IPS-20b (cell line): ENCODE data around the gene CXCR5.

Source experiments
- H3K27ac ChIP-seq: one replicate; pipeline ENCODE4 v1.5.1; 2013; ENCODE audit warnings: low read length
- H3K27me3 ChIP-seq: 2 replicates; pipeline ENCODE4 v1.6.1; 2013; ENCODE audit warnings: mild to moderate bottlenecking, low read length, inconsistent platforms; ENCODE audit not compliant: insufficient read depth
- H3K36me3 ChIP-seq: 2 replicates; pipeline ENCODE4 v1.6.1; 2013; ENCODE audit warnings: low read depth, mild to moderate bottlenecking, inconsistent platforms, low read length, moderate library complexity; ENCODE audit not compliant: insufficient read depth
- H3K4me1 ChIP-seq: 2 replicates; pipeline ENCODE4 v1.6.1; 2013; ENCODE audit warnings: mild to moderate bottlenecking, control low read depth, inconsistent platforms, low read length, moderate library complexity; ENCODE audit not compliant: insufficient read depth
- H3K4me3 ChIP-seq: 2 replicates; pipeline ENCODE4 v1.5.1; 2013; ENCODE audit warnings: mild to moderate bottlenecking, low read length, inconsistent platforms
- H3K9ac ChIP-seq: 2 replicates; pipeline ENCODE4 v1.6.1; 2013; ENCODE audit warnings: low read depth, mild to moderate bottlenecking, inconsistent platforms, low read length, moderate library complexity
- H3K9me3 ChIP-seq: 2 replicates; pipeline ENCODE4 v1.6.1; 2013; ENCODE audit warnings: mild to moderate bottlenecking, low read depth, low read length, inconsistent platforms; ENCODE audit not compliant: insufficient read depth

Gene CXCR5

DNA sequence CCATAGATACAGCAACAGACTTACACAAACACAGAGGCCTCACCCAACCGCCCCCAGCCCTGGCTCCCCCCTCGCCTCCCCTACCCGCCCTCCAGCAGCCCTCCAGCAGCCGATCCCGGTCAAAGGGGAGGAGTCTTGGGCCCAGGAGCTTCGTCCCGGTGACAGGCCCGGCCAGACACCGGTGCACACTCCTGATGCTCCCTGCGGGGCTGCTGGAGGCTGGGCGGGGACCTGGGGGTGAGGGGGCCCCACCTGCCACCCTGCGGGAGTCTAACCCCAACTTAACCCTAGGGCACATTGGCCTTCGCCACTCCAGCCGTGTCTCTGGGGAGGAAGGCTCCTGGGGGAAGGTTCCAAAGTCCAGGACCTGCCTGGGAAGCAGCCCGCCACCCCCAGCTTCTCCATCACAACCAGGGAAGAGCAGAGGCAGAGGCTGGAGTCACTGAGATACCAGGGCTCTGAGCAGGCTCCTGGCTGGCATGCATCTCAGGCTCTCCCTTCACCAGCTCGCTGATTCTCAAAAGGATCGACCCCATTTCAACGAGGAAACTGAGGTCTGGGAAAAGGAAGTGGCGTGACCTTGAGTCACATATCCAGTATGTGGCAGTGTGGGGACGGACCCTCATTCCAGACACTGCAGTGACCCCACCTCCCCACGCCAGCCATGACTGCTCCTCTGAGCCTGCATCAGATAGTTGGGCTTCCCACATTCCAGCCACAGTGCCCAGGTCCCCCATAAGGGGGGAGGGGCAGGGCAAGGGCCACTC is 27.6 kb downstream of the CXCR5 start:
- H3K4me3 ChIP-seq = peak overlapping the region; percentile 70
- H3K9me3 ChIP-seq = no peaks in the 10 kb centered on the region
- peak overlapping the region; percentile 87 for H3K27ac ChIP-seq
- peak overlapping the region; percentile 82 for H3K9ac ChIP-seq
- H3K27me3 ChIP-seq = no peaks in the 10 kb centered on the region
- peaks cover 58% of the 10 kb centered on the region for H3K4me1 ChIP-seq
- peaks cover 13% of the 10 kb centered on the region for H3K36me3 ChIP-seq

DNA sequence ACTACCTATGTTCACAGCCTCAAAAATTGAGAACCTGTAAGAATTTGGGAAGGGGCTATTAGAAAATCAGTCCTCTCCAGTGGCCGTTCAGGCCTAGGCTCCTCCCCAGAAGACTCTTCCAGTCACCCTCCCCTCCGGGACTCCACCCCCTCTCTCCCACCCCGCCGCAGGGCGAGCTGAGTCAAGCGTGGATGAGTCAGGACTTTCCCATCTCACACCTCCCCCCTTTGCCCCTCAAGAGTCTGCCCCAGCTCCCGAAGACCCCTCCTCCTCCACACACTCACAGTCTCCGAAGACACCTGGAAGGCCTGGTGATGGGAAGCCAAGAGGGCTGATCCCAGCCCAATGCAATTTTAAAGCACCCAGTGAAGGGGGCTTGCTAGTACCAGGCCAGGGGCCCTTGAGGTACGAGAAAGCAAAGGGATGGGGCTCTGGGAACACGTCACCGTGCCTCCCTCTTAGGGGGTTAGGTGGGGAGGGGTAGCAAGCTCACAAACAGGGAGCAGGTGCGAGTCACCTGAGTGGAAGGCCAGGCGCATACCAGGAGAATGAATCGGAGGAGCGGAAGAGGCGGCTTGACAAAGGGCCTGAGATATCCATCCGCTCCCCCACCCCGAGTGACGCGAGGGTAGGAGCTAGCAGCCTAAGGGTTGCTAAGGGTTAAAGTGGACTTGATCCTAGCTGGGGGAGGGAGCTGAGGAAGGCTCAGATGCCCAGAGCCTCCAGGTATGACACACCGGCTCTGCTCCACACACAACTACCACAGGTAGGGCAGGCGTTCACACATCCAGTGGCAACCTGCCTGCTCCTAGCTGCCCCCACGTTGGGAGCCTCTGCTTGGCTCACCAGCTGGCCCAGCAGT is 28.4 kb downstream of the CXCR5 start:
- peaks cover 60% of the 10 kb centered on the region for H3K4me1 ChIP-seq

DNA sequence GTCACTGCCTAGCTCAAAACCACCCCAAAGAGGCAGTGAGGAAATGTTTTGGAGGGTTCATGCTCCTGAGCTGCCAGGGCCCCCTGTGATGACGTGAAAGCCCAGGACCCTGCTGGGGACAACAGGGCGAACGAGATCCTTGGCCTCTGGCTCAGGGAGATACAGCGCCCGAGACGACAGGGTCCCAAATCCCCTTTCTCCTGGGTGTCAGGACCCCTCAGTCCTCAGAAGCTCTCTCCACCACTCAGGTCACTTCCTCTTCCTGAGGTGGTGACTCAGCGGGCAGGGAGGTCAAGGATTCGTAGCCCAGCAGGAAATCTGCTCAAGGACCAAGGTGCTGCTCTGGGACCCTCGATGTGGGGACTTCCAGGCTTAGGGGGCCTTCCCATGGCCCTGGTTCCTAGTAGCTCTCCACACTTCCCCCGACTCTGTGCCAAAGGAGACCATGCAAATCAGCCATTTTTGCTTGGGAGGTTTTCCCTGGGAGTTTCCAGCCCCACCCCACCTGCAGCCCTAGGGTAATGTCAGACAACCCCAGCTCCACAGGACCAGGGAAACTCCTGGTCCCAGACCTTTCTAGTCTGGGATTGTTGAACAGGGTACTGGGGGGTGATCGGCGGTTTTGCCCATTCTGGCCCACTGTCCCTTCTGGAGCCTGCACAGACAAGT is 29.2 kb downstream of the CXCR5 start:
- no peaks in the 10 kb centered on the region for H3K9me3 ChIP-seq
- peak overlapping the region; percentile 82; the same call in 1 of the 2 replicates for H3K9ac ChIP-seq
- peaks cover 4% of the 10 kb centered on the region; the same call in 1 of the 2 replicates for H3K36me3 ChIP-seq
- peaks cover 60% of the 10 kb centered on the region for H3K4me1 ChIP-seq
- H3K27ac ChIP-seq = peak overlapping the region; percentile 87
- H3K27me3 ChIP-seq = no peaks in the 10 kb centered on the region
- peak overlapping the region; percentile 70 for H3K4me3 ChIP-seq

More for the DNA sequence above, 28.4 kb downstream of the CXCR5 start:
- Histone ChIP-seq H3K27ac (peak overlapping the region; percentile 87), H3K27me3 (no peaks in the 10 kb centered on the region), H3K9ac (peak overlapping the region; percentile 82), H3K4me3 (peak overlapping the region; percentile 70), H3K9me3 (no peaks in the 10 kb centered on the region), H3K36me3 (peaks cover 6% of the 10 kb centered on the region; the same call in 1 of the 2 replicates)

DNA sequence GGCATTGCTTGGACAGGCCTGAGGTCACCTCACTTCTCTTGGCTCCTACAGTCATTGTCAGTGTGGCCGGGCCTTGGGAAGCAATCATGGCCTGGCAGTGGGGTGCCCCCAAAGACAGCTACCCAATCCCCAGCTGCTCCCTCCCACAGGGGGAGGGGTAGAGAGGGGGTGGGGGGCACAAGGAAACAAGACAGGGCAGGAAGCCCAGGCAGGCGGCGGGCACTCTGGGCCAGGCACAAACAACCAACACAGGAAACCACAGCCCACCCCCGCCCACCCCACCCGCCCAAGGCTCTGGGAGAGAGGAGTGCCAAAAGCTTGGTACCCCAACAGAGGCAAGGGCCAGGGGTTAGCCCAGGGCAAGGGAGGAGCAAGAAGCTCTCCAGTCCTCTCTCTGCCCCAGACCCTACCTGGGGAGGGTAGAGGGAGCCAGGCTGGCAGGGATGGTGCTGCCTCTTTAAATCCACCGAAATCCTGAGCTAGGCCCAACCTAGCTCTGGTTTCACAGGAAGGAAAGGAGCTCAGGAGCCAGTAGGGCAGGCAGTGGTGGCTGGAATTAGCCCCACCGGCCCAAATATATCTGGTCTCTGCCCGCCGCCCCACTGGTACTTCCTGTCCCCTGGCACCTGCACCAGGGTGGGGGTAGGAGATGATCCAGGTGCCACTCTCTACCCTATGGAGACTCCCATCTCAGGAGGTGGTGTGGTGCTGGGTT is 29.9 kb downstream of the CXCR5 start:
- Histone ChIP-seq H3K4me3 (peak overlapping the region; percentile 70; the same call in 1 of the 2 replicates), H3K27me3 (no peaks in the 10 kb centered on the region), H3K36me3 (no peaks in the 10 kb centered on the region), H3K9ac (peak overlapping the region; percentile 82; the same call in 1 of the 2 replicates), H3K4me1 (peaks cover 61% of the 10 kb centered on the region), H3K27ac (peak overlapping the region; percentile 87), H3K9me3 (no peaks in the 10 kb centered on the region)

DNA sequence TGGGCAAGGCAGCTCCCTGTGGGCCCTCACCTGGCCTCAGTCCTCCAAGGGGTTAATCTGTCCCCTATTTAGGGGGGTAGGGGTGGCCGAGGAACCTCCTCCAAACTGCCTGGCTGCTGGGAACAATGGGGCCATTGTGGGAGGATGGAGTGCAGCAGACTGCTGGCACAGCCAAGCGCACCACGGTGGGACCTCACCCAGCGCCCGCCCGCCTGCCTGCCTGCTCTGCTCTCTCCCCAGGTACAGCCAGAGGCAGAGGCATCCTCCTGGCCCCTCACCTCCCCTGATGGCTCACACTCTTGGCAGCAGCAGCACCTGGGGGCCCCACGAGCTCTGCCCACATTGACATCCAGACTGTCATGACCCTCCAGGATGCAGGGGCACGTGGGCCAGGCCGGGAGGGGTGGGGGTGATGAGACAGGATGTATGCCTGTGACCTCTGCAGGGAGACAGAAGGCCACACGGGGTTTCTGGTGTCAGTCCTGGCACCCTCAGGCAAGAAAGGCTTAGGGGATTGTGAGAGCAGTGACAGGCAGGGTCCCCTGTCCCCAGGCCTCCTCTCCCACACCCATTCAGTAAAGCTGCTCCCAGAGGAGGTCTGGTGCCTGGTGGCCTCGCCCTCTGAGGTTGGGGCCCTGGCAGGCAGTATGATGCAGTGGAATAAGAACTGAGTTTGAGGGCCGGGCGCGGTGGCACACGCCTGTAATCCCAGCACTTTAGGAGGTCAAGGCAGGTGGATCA is 30.7 kb downstream of the CXCR5 start:
- Histone ChIP-seq H3K9me3 (no peaks in the 10 kb centered on the region), H3K4me1 (peaks cover 62% of the 10 kb centered on the region), H3K4me3 (no peak overlapping the region), H3K9ac (peak overlapping the region; percentile 24; the same call in 1 of the 2 replicates), H3K27ac (peak overlapping the region; percentile 65), H3K36me3 (no peaks in the 10 kb centered on the region), H3K27me3 (no peaks in the 10 kb centered on the region)

DNA sequence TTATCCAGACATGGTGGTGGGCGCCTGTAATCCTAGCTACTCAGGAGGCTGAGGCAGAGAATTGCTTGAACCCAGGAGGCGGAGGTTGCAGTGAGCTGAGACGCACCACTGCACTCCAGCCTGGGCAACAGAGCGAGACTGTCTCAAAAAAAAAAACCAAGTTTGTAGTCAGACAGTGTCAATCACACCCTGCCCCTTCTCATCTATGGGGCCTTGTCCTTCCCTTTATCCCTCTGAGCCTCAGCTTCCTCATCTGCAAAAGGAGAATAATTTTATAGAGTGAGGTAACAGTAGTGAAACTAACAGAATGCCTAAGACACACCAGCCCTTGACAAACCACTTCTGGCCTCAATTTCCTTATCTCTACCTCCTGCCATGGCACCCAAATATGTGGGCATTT is 31.3 kb downstream of the CXCR5 start:
- Histone ChIP-seq H3K27ac (no peak overlapping the region), H3K9ac (no peak overlapping the region), H3K9me3 (no peaks in the 10 kb centered on the region), H3K27me3 (no peaks in the 10 kb centered on the region), H3K36me3 (no peaks in the 10 kb centered on the region), H3K4me1 (peaks cover 62% of the 10 kb centered on the region), H3K4me3 (no peak overlapping the region)

DNA sequence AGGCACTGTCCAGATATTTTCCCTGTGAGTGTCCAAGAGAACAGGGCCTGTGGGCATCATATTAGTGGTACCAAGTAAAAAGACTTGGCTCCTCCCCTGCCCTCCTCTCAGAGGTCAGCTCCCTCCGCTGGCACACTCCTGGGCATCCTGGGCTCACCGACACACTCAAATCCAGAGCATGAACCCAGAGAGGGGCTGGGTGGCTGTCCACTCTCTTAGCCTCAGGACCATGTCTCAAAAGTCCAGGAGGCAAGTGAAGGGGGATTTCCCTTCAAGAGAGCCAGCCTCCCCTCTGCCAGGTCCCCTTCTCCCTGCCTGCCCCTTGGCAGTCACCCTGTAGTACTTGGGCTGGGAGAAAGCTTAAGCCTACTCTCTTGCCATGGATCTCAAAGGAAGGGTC is 31.7 kb downstream of the CXCR5 start:
- no peak overlapping the region for H3K4me3 ChIP-seq
- no peaks in the 10 kb centered on the region for H3K36me3 ChIP-seq
- H3K4me1 ChIP-seq = peaks cover 66% of the 10 kb centered on the region
- no peaks in the 10 kb centered on the region for H3K27me3 ChIP-seq
- H3K9ac ChIP-seq = no peak overlapping the region
- no peak overlapping the region for H3K27ac ChIP-seq
- H3K9me3 ChIP-seq = no peaks in the 10 kb centered on the region

DNA sequence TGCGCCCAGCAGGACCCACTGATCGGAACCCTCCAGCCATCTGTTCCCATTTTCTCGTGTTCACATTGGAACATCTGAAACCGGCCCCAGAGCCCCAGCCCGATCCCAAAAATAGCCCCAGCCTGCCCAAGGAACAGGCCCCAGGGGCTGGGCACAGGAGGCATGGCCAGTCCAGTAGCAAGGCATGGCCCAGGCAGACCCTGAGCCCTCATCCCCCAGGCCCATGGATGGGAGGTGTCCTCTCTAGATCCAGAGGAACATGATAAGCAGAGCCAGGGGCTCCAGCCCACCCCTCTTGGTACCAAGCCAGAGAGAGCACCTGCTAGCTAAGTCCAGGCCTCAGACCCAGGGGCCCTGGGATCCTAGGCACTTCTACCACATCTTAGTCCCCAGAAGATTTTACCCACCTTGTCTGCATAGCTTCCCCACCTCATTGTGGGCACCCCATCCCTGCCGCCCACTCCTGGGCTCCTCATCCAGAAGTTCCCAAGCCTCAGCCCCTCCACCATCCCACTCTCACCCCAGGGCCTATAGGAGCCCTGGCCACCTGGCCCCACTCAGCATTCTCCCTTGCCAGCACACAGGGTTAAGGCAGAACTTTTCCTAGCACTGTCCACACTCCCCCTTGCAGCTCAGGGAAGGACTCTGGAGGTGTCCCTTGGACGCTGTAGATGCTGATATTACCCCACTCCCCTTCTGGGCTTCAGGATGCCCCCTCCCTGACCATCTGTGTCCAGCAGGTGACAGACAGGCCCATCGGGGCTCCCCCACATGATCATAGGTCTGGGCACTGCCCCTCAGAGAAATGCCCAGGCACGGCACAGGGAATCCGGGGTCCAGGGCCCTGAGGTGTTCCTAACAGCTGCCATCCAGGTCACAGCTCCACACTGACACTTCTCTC is 32.5 kb downstream of the CXCR5 start:
- peaks cover 74% of the 10 kb centered on the region for H3K4me1 ChIP-seq
- peak overlapping the region; percentile 74 for H3K9ac ChIP-seq
- peak overlapping the region; percentile 40 for H3K27ac ChIP-seq
- peak overlapping the region; percentile 47; the same call in 1 of the 2 replicates for H3K4me3 ChIP-seq
- H3K9me3 ChIP-seq = no peaks in the 10 kb centered on the region
- no peaks in the 10 kb centered on the region for H3K36me3 ChIP-seq
- no peaks in the 10 kb centered on the region for H3K27me3 ChIP-seq

DNA sequence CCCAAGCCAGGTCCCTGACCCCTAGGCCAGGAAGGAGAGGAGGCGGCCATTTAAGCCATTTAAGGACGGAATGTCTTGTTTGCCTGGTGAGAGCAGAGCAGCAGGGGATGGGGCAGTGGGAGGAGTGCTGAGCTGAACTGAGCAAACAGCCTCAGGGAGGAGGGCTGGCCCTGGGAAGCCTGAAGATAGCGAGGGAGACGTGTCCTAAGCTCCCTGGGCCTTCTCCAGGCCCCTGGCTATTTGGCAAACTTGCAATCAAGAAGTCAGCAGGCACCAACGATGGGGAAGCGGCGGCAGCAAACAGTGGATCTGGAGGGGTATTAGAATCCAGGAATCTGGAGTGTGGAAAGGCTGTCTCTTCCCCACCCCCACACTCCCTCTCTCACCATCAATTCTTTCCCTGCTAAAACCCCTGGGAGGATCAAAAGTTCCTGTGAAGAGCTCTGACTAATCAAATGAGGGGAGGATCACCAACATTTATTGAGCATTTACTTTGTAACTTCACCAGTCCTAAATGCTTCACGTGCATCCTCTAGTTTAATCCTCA is 33.2 kb downstream of the CXCR5 start:
- H3K36me3 ChIP-seq = no peaks in the 10 kb centered on the region
- H3K4me3 ChIP-seq = peak overlapping the region; percentile 47; the same call in 1 of the 2 replicates
- peak overlapping the region; percentile 74; the same call in 1 of the 2 replicates for H3K9ac ChIP-seq
- no peaks in the 10 kb centered on the region for H3K27me3 ChIP-seq
- peaks cover 73% of the 10 kb centered on the region for H3K4me1 ChIP-seq
- peak overlapping the region; percentile 40 for H3K27ac ChIP-seq
- no peaks in the 10 kb centered on the region for H3K9me3 ChIP-seq
